HG02840 (cell line): ENCODE data around the gene FRMD5.
"Not testable (repeated sequence)": the region's sequence is repeated elsewhere in the genome, so short reads cannot be mapped to it uniquely, and the experiment has no call there.

Experiments used
- ATAC-seq: cut with Tn5 transposase; IDR thresholded peaks from one replicate; pipeline ENCODE4 v1.9.1; 2021; ENCODE audit warnings: mild to moderate bottlenecking, moderate library complexity, moderate number of reproducible peaks; ENCODE audit not compliant: unreplicated experiment, low FRiP score

Gene FRMD5

GRCh38 chr15:43873651-43874050 lies 321.4 kb downstream of the FRMD5 start:
- no peak for ATAC-seq

GRCh38 chr15:43872416-43873020 lies 322.6 kb downstream of the FRMD5 start:
- no peak for ATAC-seq

- ATAC-seq = no peak
These were observed 323.2 kb downstream of the FRMD5 start for GRCh38 chr15:43871835-43872234.

GRCh38 chr15:43868406-43868805 lies 326.7 kb downstream of the FRMD5 start:
- no peak for ATAC-seq

GRCh38 chr15:43867096-43867495 lies 328.0 kb downstream of the FRMD5 start:
- no peak for ATAC-seq

- ATAC-seq = not testable (repeated sequence)
These were observed 328.4 kb downstream of the FRMD5 start for GRCh38 chr15:43866636-43867035.

- ATAC-seq = no peak
These were observed 335.5 kb downstream of the FRMD5 start for GRCh38 chr15:43859546-43859945.

GRCh38 chr15:43854801-43855200 lies 340.3 kb downstream of the FRMD5 start:
- no peak for ATAC-seq

GRCh38 chr15:43852607-43853006 lies 342.5 kb downstream of the FRMD5 start:
- ATAC-seq = no peak

GRCh38 chr15:43851251-43851650 lies 343.8 kb downstream of the FRMD5 start:
- ATAC-seq = no peak

GRCh38 chr15:43845421-43845820 lies 349.6 kb downstream of the FRMD5 start:
- ATAC-seq = no peak

GRCh38 chr15:43832485-43832884 lies 362.6 kb downstream of the FRMD5 start:
- ATAC-seq = not testable (repeated sequence)

GRCh38 chr15:43831519-43832052 lies 363.5 kb downstream of the FRMD5 start:
- ATAC-seq = not testable (repeated sequence)

- ATAC-seq = not testable (repeated sequence)
These were observed 364.3 kb downstream of the FRMD5 start for GRCh38 chr15:43830691-43831275.

GRCh38 chr15:43829951-43830540 lies 365.0 kb downstream of the FRMD5 start:
- not testable (repeated sequence) for ATAC-seq

- no peak for ATAC-seq
These were observed 366.9 kb downstream of the FRMD5 start for GRCh38 chr15:43828061-43828657.

GRCh38 chr15:43826508-43827341 lies 368.3 kb downstream of the FRMD5 start, which contains the start of gene WDR76:
Gene WDR76 (plus strand): TSS chr15:43827002. CDS start chr15:43827033, 31 bp downstream.
- ATAC-seq = no peak

GRCh38 chr15:43826029-43826507 lies 369.0 kb downstream of the FRMD5 start:
- ATAC-seq = no peak

- not testable (repeated sequence) for ATAC-seq
These were observed 369.8 kb downstream of the FRMD5 start for GRCh38 chr15:43825305-43825704.
